ENCODE measurements around the gene FMNL2.

GRCh38 chr2:152449578-152449977, 114.6 kb downstream of the FMNL2 start:
- TF ChIP-seq CTCF (IDR thresholded peaks at IDR 0.05) (no peak), POLR2AphosphoS5 (IDR thresholded peaks at IDR 0.05) (no peak), POLR2A (IDR thresholded peaks at IDR 0.05) (no peak), EP300 (IDR thresholded peaks at IDR 0.05) (no peak)
